C4-2B (cell line): ENCODE measurements around the gene CLCF1.

Experiments used
- ZFX ChIP-seq: fragments of 450-650 bp; IDR thresholded peaks from 2 replicates; pipeline ENCODE4 v1.6.1; 2017
- TF ChIP-seq, protein P1 (sequence below): fragments of 450-650 bp; conservative IDR thresholded peaks from 2 replicates; pipeline ENCODE4 v1.5.1; 2017; ENCODE audit warnings: mild to moderate bottlenecking

DNA sequence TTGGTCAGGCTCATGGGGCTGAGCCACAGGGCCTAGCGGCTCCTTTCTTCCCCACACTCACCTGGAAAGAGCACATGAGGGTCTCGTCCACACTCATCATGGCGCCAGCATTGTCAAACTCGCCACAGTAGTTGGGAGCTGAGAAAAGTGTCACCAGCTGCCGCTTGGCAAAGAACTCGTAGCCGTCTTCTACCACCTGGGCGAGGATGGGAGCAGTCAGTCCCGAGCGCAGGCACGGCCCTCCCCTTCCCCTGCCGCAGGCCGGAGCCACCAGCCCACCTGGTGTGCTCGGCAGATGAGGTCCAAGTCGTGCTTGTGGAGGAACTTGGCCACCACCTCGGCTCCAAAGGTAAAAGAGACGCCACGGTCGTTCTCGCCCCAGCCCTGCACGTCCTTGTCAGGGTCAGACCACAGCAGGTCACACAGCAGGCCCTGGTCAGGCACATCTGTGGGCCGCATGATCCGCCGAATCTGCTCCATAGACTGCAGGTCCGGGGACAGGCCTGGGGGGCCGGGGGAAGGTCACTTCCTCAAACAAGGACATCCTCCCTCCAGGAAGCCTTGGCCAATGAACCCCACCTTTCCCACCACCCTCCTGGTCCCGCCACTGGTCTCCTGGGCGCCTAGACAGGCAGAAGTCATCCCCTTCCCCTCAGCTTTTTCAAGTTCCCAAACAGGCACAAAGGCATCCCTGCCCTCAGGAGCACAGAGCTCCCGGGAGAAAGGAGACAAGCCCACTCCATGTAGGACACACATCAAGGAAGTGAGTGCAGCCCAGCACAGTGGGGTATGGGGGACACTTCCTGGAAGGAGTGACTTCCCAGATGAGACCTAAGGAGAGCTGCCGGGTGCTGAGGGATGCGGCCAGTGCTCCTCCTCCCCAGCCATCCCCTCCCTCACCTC, 25.5 kb upstream of the CLCF1 start:
- TF ChIP-seq, protein P1, sequence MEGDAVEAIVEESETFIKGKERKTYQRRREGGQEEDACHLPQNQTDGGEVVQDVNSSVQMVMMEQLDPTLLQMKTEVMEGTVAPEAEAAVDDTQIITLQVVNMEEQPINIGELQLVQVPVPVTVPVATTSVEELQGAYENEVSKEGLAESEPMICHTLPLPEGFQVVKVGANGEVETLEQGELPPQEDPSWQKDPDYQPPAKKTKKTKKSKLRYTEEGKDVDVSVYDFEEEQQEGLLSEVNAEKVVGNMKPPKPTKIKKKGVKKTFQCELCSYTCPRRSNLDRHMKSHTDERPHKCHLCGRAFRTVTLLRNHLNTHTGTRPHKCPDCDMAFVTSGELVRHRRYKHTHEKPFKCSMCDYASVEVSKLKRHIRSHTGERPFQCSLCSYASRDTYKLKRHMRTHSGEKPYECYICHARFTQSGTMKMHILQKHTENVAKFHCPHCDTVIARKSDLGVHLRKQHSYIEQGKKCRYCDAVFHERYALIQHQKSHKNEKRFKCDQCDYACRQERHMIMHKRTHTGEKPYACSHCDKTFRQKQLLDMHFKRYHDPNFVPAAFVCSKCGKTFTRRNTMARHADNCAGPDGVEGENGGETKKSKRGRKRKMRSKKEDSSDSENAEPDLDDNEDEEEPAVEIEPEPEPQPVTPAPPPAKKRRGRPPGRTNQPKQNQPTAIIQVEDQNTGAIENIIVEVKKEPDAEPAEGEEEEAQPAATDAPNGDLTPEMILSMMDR = no peak
- no peak for TF ChIP-seq ZFX
